ENCODE measurements around the gene CDH23.

Gene CDH23

GRCh38 chr10:71778071-71778825 is 381.5 kb downstream of the CDH23 start:
- no peak for DNase-seq (ENCODE audit: low spot score)

- DNase-seq (ENCODE audit: low spot score): no peak
Measured at GRCh38 chr10:71779641-71780040, 382.9 kb downstream of the CDH23 start.

- no peak for DNase-seq (ENCODE audit: low spot score)
Measured at GRCh38 chr10:71780156-71780555, 383.4 kb downstream of the CDH23 start.

- DNase-seq (ENCODE audit: low spot score): no peak
Measured at GRCh38 chr10:71780719-71781118, 384.0 kb downstream of the CDH23 start.

- no peak for DNase-seq (ENCODE audit: low spot score)
Measured at GRCh38 chr10:71782221-71782916, 385.6 kb downstream of the CDH23 start.

GRCh38 chr10:71782917-71783490 is 386.3 kb downstream of the CDH23 start:
- no peak for DNase-seq (ENCODE audit: low spot score)

GRCh38 chr10:71783917-71784678 is 387.4 kb downstream of the CDH23 start:
- DNase-seq (ENCODE audit: low spot score): no peak

GRCh38 chr10:71784679-71785272 is 388.1 kb downstream of the CDH23 start:
- DNase-seq (ENCODE audit: low spot score): no peak

GRCh38 chr10:71788954-71789353 is 392.2 kb downstream of the CDH23 start:
- no peak for DNase-seq (ENCODE audit: low spot score)

GRCh38 chr10:71789871-71790270 is 393.2 kb downstream of the CDH23 start:
- DNase-seq (ENCODE audit: low spot score): no peak

- DNase-seq (ENCODE audit: low spot score): no peak
Measured at GRCh38 chr10:71790749-71791440, 394.2 kb downstream of the CDH23 start.

- DNase-seq (ENCODE audit: low spot score): no peak
Measured at GRCh38 chr10:71795248-71795647, 398.5 kb downstream of the CDH23 start.

- no peak for DNase-seq (ENCODE audit: low spot score)
Measured at GRCh38 chr10:71796749-71797405, 400.2 kb downstream of the CDH23 start.

- DNase-seq (ENCODE audit: low spot score): no peak
Measured at GRCh38 chr10:71797533-71798307, 401.0 kb downstream of the CDH23 start.

- no peak for DNase-seq (ENCODE audit: low spot score)
Measured at GRCh38 chr10:71798308-71798624, 401.5 kb downstream of the CDH23 start.

GRCh38 chr10:71799112-71799511 is 402.4 kb downstream of the CDH23 start:
- DNase-seq (ENCODE audit: low spot score): no peak

GRCh38 chr10:71799608-71800453 is 403.1 kb downstream of the CDH23 start:
- no peak for DNase-seq (ENCODE audit: low spot score)

- no peak for DNase-seq (ENCODE audit: low spot score)
Measured at GRCh38 chr10:71801361-71801760, 404.6 kb downstream of the CDH23 start.

GRCh38 chr10:71802235-71802634 is 405.5 kb downstream of the CDH23 start:
- DNase-seq (ENCODE audit: low spot score): no peak

All from LoVo (cell line).